HCT116 (cell line): ENCODE data around the gene TRIOBP. TPM values are rescaled to one million over a fixed set of nuclear protein-coding genes. Genes with fewer than 3 reads are reported as not detected.

Source experiments
- ATAC-seq: fragments of 200-7000 bp; cut with Tn5 transposase; 2 replicates; pipeline ENCODE4 v1.9.1; 2020; ENCODE audit warnings: mild to moderate bottlenecking, moderate library complexity
- BruUV-seq: library from RNA; stranded (reverse); fragments of 400-500 nt; replicated peaks from 2 replicates; lab custom pipeline; 2021; lab: Mats Ljungman, UMichigan
- CTCF ChIA-PET: fragments of 300-600 bp; sonication (Branson Sonifier 250); formaldehyde crosslinking; loops from one replicate; lab custom pipeline; 2021; ENCODE audit warnings: antibody characterized with exemption; lab: Charles Lee
- POLR2A ChIA-PET: fragments of 300-600, 350-600 bp; sonication (Branson Sonifier 250); formaldehyde crosslinking; loops from one replicate; lab custom pipeline; 2021; ENCODE audit warnings: antibody characterized with exemption; lab: Charles Lee
- RAD21 ChIA-PET, 2 experiments: fragments of 300-600 bp; sonication (Branson Sonifier 250); formaldehyde crosslinking; loops; one replicate each; lab custom pipeline; 2023; ENCODE audit warnings: low total read pairs in 2 of 2; ENCODE audit not compliant: uncharacterized antibody in 2 of 2, unreplicated experiment in 2 of 2, low non-redundant PET in 1 of 2; lab: Charles Lee
- DNase-seq: peaks from one replicate; pipeline ENCODE4 v3.0.0-alpha.2; 2010; ENCODE audit warnings: low read depth, low spot score
- H2AFZ ChIP-seq: fragments of 200-600 bp; shearing (Covaris generic), sonication (generic); 2 replicates; pipeline ENCODE4 v1.6.1; 2017; ENCODE audit warnings: low read depth, mixed run types, mixed read lengths, antibody characterized with exemption, low read length; ENCODE audit not compliant: poor library complexity, severe bottlenecking
- H3K27ac ChIP-seq: 2 replicates; pipeline ENCODE4 v1.5.1; 2012; ENCODE audit warnings: low read depth, low read length
- H3K27me3 ChIP-seq: fragments of 200-600 bp; sonication (generic); 2 replicates; pipeline ENCODE4 v1.6.1; 2016; ENCODE audit warnings: mixed run types, low read length, mixed read lengths; ENCODE audit not compliant: insufficient read depth
- H3K36me3 ChIP-seq, 2 experiments: fragments of 200-500 bp in 1 of 2; fragments of 200-600 bp in 1 of 2; sonication (Bioruptor generic) in 1 of 2; sonication (generic) in 1 of 2; 2 replicates each; pipeline versions ENCODE4 v1.5.1 to v1.6.1; 2014 to 2016; ENCODE audit warnings: low read length in 2 of 2, inconsistent platforms in 1 of 2, mixed read lengths in 1 of 2, mixed run types in 1 of 2; ENCODE audit not compliant: insufficient read depth in 2 of 2, control insufficient read depth in 1 of 2
- H3K4me1 ChIP-seq, 2 experiments: fragments of 200-600 bp in 1 of 2; sonication (generic) in 1 of 2; 2 replicates each; pipeline versions ENCODE4 v1.5.1 to v1.6.1; 2012 to 2017; ENCODE audit warnings: low read length in 2 of 2, inconsistent platforms in 1 of 2, mild to moderate bottlenecking in 1 of 2, mixed read lengths in 1 of 2, mixed run types in 1 of 2, moderate library complexity in 1 of 2; ENCODE audit not compliant: insufficient read depth in 2 of 2, control insufficient read depth in 1 of 2
- H3K4me2 ChIP-seq: fragments of 200-600 bp; sonication (generic); 2 replicates; pipeline ENCODE4 v1.6.1; 2017; ENCODE audit warnings: mixed run types, low read length, mixed read lengths
- H3K4me3 ChIP-seq, 2 experiments: fragments of 200-600 bp in 1 of 2; sonication (generic) in 1 of 2; replicated peaks in 1 of 2; 2 replicates each; pipeline ENCODE4 v1.5.1; 2011 to 2016; ENCODE audit warnings: low read length in 2 of 2, control low read depth in 1 of 2, low read depth in 1 of 2, mild to moderate bottlenecking in 1 of 2, mixed read lengths in 1 of 2, mixed run types in 1 of 2
- H3K79me2 ChIP-seq: fragments of 200-600 bp; sonication (generic); 2 replicates; pipeline ENCODE4 v1.6.1; 2017; ENCODE audit warnings: mild to moderate bottlenecking, mixed run types, low read length, moderate library complexity, mixed read lengths; ENCODE audit not compliant: insufficient read depth
- H3K9ac ChIP-seq: fragments of 200-600 bp; sonication (generic); 2 replicates; pipeline ENCODE4 v1.6.1; 2016; ENCODE audit warnings: low read length, mixed read lengths
- H3K9me2 ChIP-seq: fragments of 200-600 bp; sonication (generic), shearing (Covaris generic); 2 replicates; pipeline ENCODE4 v1.6.1; 2017; ENCODE audit warnings: mixed run types, mild to moderate bottlenecking, moderate library complexity; ENCODE audit not compliant: insufficient read depth
- H3K9me3 ChIP-seq, 2 experiments: fragments of 200-500 bp in 1 of 2; fragments of 200-600 bp in 1 of 2; sonication (Bioruptor generic) in 1 of 2; sonication (generic) in 1 of 2; 2 replicates each; pipeline ENCODE4 v1.6.1; 2014 to 2017; ENCODE audit warnings: low read length in 2 of 2, mixed read lengths in 2 of 2, inconsistent platforms in 1 of 2, low read depth in 1 of 2, mild to moderate bottlenecking in 1 of 2, mixed run types in 1 of 2, moderate library complexity in 1 of 2; ENCODE audit not compliant: control insufficient read depth in 1 of 2, insufficient read depth in 1 of 2
- H4K20me1 ChIP-seq: fragments of 200-600 bp; sonication (generic), shearing (Covaris generic); 2 replicates; pipeline ENCODE4 v1.6.1; 2017; ENCODE audit warnings: mixed run types, mild to moderate bottlenecking, moderate library complexity; ENCODE audit not compliant: insufficient read depth
- EZH2 ChIP-seq: fragments of 200-600 bp; sonication (generic); IDR thresholded peaks from 2 replicates; pipeline ENCODE4 v1.6.1; 2017; ENCODE audit warnings: antibody characterized with exemption, mixed run types
- POLR2AphosphoS5 ChIP-seq: IDR thresholded peaks from 2 replicates; pipeline ENCODE4 v1.6.1; 2011; ENCODE audit warnings: mild to moderate bottlenecking, low read depth, low read length, moderate library complexity
- RAD21 ChIP-seq: IDR thresholded peaks from 2 replicates; pipeline ENCODE4 v1.6.1; 2012; ENCODE audit warnings: low read depth, mild to moderate bottlenecking
- SIN3A ChIP-seq: IDR thresholded peaks from 2 replicates; pipeline ENCODE4 v1.6.1; 2012; ENCODE audit warnings: low read depth
- SP1 ChIP-seq: IDR thresholded peaks from 2 replicates; pipeline ENCODE4 v1.6.1; 2012; ENCODE audit warnings: low read depth
- TCF7L2 ChIP-seq: IDR thresholded peaks from 2 replicates; pipeline ENCODE4 v1.7.0; 2011; ENCODE audit warnings: borderline replicate concordance, inconsistent platforms; ENCODE audit not compliant: insufficient read depth, insufficient read length; ENCODE audit errors: extremely low read depth
- ZFX ChIP-seq: fragments of 450-650 bp; IDR thresholded peaks from 2 replicates; pipeline ENCODE4 v1.6.1; 2017
- ZNF274 ChIP-seq: fragments of 200-500 bp; sonication (Bioruptor generic); IDR thresholded peaks from 2 replicates; pipeline ENCODE4 v1.6.1; 2014; ENCODE audit warnings: mild to moderate bottlenecking, low read depth, low read length, inconsistent platforms
- intact Hi-C: fragments of 100-400 bp; cut with micrococcal nuclease; formaldehyde crosslinking; loops from 2 replicates; pipeline ENCODE4 v1.10.0; 2022
- total RNA-seq: library from RNA; stranded (reverse); gene quantifications from one replicate; pipeline ENCODE4 v1.2.1, GENCODE V29; 2021; ENCODE audit not compliant: unreplicated experiment
- TF ChIP-seq, protein P1 (sequence below), 3 experiments: fragments of 200-600 bp in 1 of 3; sonication (generic) in 1 of 3; IDR thresholded peaks in 2 of 3; conservative IDR thresholded peaks in 1 of 3; 2 replicates each; pipeline ENCODE4 v1.5.1; 2012 to 2017; ENCODE audit warnings: low read depth in 2 of 3, low read length in 2 of 3, antibody characterized with exemption in 1 of 3, borderline replicate concordance in 1 of 3, control low read depth in 1 of 3, mild to moderate bottlenecking in 1 of 3, mixed read lengths in 1 of 3, mixed run types in 1 of 3, moderate library complexity in 1 of 3; ENCODE audit not compliant: insufficient read depth in 1 of 3

The TRIOBP gene
- total RNA-seq, 1 experiment from 2014 or later = 244 TPM

DNA sequence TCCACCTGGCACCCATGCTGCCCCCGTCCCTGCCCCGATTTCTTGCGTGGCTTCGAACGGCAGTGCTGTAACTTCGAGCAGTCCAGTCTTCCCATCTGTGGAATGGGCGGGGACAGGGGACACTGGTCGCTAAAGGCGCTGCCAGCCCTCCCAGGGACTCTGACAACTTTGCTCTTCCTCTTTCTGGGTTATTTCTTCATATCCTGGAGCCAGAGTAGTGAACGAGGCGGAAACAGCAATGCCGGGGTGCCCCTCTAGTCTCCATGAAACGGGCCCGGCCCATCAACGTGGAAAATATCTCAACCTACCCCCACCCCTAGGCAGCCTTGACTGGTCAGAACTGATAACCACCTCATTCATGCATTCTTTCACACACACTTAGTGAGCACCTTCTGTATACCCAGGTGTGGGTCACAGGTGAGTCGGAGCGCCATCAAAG, 42.8 kb downstream of the TRIOBP start (continued):
- TF ChIP-seq RAD21 = no peak
- TF ChIP-seq, protein P1, sequence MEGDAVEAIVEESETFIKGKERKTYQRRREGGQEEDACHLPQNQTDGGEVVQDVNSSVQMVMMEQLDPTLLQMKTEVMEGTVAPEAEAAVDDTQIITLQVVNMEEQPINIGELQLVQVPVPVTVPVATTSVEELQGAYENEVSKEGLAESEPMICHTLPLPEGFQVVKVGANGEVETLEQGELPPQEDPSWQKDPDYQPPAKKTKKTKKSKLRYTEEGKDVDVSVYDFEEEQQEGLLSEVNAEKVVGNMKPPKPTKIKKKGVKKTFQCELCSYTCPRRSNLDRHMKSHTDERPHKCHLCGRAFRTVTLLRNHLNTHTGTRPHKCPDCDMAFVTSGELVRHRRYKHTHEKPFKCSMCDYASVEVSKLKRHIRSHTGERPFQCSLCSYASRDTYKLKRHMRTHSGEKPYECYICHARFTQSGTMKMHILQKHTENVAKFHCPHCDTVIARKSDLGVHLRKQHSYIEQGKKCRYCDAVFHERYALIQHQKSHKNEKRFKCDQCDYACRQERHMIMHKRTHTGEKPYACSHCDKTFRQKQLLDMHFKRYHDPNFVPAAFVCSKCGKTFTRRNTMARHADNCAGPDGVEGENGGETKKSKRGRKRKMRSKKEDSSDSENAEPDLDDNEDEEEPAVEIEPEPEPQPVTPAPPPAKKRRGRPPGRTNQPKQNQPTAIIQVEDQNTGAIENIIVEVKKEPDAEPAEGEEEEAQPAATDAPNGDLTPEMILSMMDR (IDR thresholded peaks at IDR 0.05 in 2 of 3, conservative IDR thresholded peaks at IDR 0.05 in 1 of 3; ENCODE audit: borderline replicate concordance in 1 of 3, insufficient read depth in 1 of 3, low read depth in 2 of 3, low read length in 2 of 3) = no peak
- TF ChIP-seq SIN3A = no peak
- no peak for TF ChIP-seq SP1

DNA sequence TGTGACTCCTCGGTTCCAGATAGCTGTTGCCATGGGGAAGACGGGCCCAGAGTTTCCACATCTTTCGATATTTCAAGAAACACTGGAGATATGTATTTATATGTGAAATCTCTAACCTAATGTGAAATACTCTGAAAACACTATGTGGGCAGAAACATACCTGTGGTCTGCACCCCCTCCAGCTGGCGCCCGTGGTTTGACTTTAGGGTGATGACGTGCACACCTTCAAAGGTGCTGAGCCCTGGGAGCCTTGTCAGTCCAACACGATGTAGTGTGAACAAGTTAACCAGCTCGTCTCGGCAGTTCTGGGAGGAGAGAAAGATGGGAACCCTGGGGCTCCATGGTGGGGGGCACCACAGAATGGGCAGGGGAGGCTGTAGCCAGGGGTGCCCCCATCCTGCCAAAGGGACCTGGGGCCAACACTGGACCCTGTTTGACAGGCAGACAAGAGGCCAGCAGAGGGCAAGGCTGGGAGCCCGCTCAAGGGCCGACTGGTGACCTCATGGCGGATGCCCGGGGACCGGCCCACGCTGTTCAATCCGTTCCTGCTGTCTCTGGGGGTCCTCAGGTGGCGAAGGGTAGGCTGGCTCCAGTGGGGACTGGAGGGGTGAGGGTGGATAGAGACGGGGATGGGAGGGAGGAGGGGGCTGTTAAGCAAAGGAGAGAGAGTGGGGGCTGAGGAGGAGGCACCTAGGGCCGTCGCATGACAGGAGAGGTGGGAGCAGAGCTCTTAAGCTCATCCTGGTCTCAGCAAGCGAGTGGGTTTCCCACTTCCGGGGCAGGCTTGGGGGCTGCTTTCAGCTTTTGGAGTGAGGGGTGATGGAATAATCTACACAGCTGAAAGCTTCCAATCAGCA, 43.8 kb downstream of the TRIOBP start:
- Histone ChIP-seq H3K4me1 (peaks cover 46 to 65% of the 10 kb centered on the region in 2 experiments), H3K4me3 (no peak overlapping the region), H4K20me1 (no peaks in the 10 kb centered on the region), H3K4me2 (peak overlapping the region; percentile 99), H3K79me2 (peaks cover 9% of the 10 kb centered on the region), H2AFZ (no peak overlapping the region), H3K27ac (no peak overlapping the region), H3K9me3 (no peaks in the 10 kb centered on the region), H3K9ac (no peak overlapping the region), H3K9me2 (no peaks in the 10 kb centered on the region), H3K27me3 (no peaks in the 10 kb centered on the region), H3K36me3 (no peaks in the 10 kb centered on the region; a peak in 1 of 4 replicates)
- intact Hi-C loops = loop anchor here (5.0 kb wide), 2 partner anchors 42 to 43 kb away; partner anchors contain the start of gene TRIOBP
- CTCF ChIA-PET = interaction anchor here (0.9 to 1.2 kb wide), 2 partner anchors 8 to 134 kb away, joined by 3 to 4 read pairs; no protein-coding TSS in a partner anchor
- ATAC-seq (no peak), DNase-seq (no peak)
- no peak for TF ChIP-seq TCF7L2
- no peak for TF ChIP-seq SIN3A
- TF ChIP-seq POLR2AphosphoS5 = no peak; the same call in 1 of the 2 replicates
- TF ChIP-seq ZNF274 = no peak
- no peak for TF ChIP-seq EZH2
- TF ChIP-seq ZFX = no peak
- no TSS peak for BruUV-seq
- RAD21 ChIA-PET = no interaction called here
- POLR2A ChIA-PET = interaction anchor here (0.6 to 2.4 kb wide), 7 partner anchors 9 to 208 kb away, joined by 3 to 11 read pairs (median 4); partner anchors contain the start of genes GCAT, LGALS1 and PDXP
